ENCODE results near the gene NEDD8.
"Not testable (repeated sequence)": the region's sequence is repeated elsewhere in the genome, so short reads cannot be mapped to it uniquely, and the experiment has no call there.

The NEDD8 gene

DNA sequence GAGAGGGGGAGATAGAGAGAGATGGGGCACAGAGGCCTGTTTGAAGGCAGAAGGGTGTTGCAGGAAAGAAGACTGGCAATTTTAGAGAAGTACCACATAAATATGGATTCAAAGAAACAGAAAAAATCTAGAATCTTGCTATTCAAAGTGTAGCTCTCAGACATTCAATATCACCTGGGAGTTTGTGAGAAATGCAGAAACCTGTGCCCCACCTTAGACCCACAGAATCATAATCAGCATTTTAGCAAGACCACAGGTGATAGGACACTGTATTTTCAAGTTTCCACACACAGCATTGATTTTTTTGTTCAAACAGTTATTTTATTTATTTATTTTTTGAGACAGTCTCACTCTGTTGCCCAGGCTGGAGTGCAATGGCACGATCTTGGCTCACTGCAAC lies 3.3 kb downstream of the NEDD8 start:
- Histone ChIP-seq H3K36me3 (ENCODE audit: insufficient read depth, low read length) (no peaks in the 10 kb centered on the region), H3K27me3 (ENCODE audit: insufficient read depth, low read length, poor library complexity, severe bottlenecking) (no peaks in the 10 kb centered on the region), H3K4me1 (ENCODE audit: insufficient read depth, low read length, poor library complexity, severe bottlenecking) (peaks cover 18% of the 10 kb centered on the region), H3K79me2 (ENCODE audit: insufficient read depth, low read length) (peaks cover 55% of the 10 kb centered on the region), H3K4me3 (ENCODE audit: low read length, poor library complexity, severe bottlenecking) (no peak overlapping the region), H3K9me2 (replicated peaks; ENCODE audit: low read depth, low read length) (no peaks in the 10 kb centered on the region), H3K9ac (ENCODE audit: low read depth, low read length, poor library complexity, severe bottlenecking) (no peak overlapping the region), H3K9me3 (ENCODE audit: insufficient read depth, low read depth, low read length) (no peaks in the 10 kb centered on the region), H4K20me1 (ENCODE audit: insufficient read depth, low read length, poor library complexity, severe bottlenecking) (no peaks in the 10 kb centered on the region), H3K4me2 (ENCODE audit: low read depth, low read length, poor library complexity, severe bottlenecking) (no peak overlapping the region), H2AFZ (ENCODE audit: low read length) (no peak overlapping the region), H3F3A (ENCODE audit: low read depth) (no peaks in the 10 kb centered on the region)
- TF ChIP-seq EZH2phosphoT487 (IDR thresholded peaks at IDR 0.05; ENCODE audit: borderline replicate concordance) = no peak
- TF ChIP-seq, protein P1, sequence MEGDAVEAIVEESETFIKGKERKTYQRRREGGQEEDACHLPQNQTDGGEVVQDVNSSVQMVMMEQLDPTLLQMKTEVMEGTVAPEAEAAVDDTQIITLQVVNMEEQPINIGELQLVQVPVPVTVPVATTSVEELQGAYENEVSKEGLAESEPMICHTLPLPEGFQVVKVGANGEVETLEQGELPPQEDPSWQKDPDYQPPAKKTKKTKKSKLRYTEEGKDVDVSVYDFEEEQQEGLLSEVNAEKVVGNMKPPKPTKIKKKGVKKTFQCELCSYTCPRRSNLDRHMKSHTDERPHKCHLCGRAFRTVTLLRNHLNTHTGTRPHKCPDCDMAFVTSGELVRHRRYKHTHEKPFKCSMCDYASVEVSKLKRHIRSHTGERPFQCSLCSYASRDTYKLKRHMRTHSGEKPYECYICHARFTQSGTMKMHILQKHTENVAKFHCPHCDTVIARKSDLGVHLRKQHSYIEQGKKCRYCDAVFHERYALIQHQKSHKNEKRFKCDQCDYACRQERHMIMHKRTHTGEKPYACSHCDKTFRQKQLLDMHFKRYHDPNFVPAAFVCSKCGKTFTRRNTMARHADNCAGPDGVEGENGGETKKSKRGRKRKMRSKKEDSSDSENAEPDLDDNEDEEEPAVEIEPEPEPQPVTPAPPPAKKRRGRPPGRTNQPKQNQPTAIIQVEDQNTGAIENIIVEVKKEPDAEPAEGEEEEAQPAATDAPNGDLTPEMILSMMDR (conservative IDR thresholded peaks at IDR 0.05; ENCODE audit: low read length) = no peak

DNA sequence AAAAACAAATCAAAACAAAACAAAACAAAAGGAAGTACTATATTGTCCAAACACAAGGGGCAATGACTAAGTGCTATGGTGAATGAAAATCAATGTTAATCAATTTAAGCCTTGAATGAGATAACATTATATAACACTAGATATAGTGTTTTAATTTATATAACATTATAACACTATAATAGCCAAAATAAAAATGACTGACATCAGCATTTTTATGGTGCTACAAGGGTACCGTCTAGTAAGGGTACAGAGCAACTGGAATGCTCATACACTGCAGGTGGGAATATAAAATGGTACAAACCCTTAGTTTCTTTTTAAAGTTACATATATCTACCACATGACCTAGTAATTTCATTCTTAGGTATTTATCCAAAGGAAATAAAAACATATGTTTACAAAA lies 5.7 kb downstream of the NEDD8 start:
- Histone ChIP-seq H3K4me1 (ENCODE audit: insufficient read depth, low read length, poor library complexity, severe bottlenecking) (peaks cover 6% of the 10 kb centered on the region), H2AFZ (ENCODE audit: low read length) (no peak overlapping the region), H4K20me1 (ENCODE audit: insufficient read depth, low read length, poor library complexity, severe bottlenecking) (no peaks in the 10 kb centered on the region), H3K9me2 (replicated peaks; ENCODE audit: low read depth, low read length) (no peaks in the 10 kb centered on the region), H3K27me3 (ENCODE audit: insufficient read depth, low read length, poor library complexity, severe bottlenecking) (no peaks in the 10 kb centered on the region), H3K79me2 (ENCODE audit: insufficient read depth, low read length) (peaks cover 38% of the 10 kb centered on the region), H3K9me3 (ENCODE audit: insufficient read depth, low read depth, low read length) (no peaks in the 10 kb centered on the region), H3K9ac (ENCODE audit: low read depth, low read length, poor library complexity, severe bottlenecking) (no peak overlapping the region), H3K4me2 (ENCODE audit: low read depth, low read length, poor library complexity, severe bottlenecking) (no peak overlapping the region), H3F3A (ENCODE audit: low read depth) (no peaks in the 10 kb centered on the region), H3K36me3 (ENCODE audit: insufficient read depth, low read length) (no peaks in the 10 kb centered on the region), H3K4me3 (ENCODE audit: low read length, poor library complexity, severe bottlenecking) (no peak overlapping the region)
- TF ChIP-seq, protein P1 (conservative IDR thresholded peaks at IDR 0.05; ENCODE audit: low read length) = no peak
- no peak for TF ChIP-seq EZH2phosphoT487 (IDR thresholded peaks at IDR 0.05; ENCODE audit: borderline replicate concordance)

DNA sequence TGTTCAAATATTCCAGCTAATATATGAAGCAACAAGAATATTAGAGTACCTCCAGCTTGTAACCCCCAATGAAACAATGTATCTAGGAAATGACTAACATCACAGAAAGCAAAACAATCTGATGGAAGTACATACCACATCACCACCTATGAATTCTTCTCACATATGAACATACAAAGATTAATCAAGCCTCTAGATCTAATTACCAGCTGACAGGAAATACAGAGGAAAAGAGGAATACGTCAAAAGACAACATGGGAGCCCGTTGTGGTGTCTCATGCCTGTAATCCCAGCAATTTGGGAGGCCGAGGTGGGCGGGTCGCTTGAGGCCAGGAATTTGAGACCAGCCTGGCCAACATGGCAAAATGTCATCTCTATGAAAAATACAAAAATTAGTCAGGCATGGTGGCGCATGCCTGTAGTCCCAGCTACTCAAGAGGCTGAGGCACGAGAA lies 7.5 kb downstream of the NEDD8 start:
- Histone ChIP-seq H3K4me1 (ENCODE audit: insufficient read depth, low read length, poor library complexity, severe bottlenecking) (no peaks in the 10 kb centered on the region), H3K9me3 (ENCODE audit: insufficient read depth, low read depth, low read length) (no peaks in the 10 kb centered on the region), H3K79me2 (ENCODE audit: insufficient read depth, low read length) (peaks cover 24% of the 10 kb centered on the region), H3K9ac (ENCODE audit: low read depth, low read length, poor library complexity, severe bottlenecking) (no peak overlapping the region), H3K27me3 (ENCODE audit: insufficient read depth, low read length, poor library complexity, severe bottlenecking) (no peaks in the 10 kb centered on the region), H3K36me3 (ENCODE audit: insufficient read depth, low read length) (no peaks in the 10 kb centered on the region), H3K4me2 (ENCODE audit: low read depth, low read length, poor library complexity, severe bottlenecking) (no peak overlapping the region), H4K20me1 (ENCODE audit: insufficient read depth, low read length, poor library complexity, severe bottlenecking) (no peaks in the 10 kb centered on the region), H2AFZ (ENCODE audit: low read length) (no peak overlapping the region), H3K4me3 (ENCODE audit: low read length, poor library complexity, severe bottlenecking) (no peak overlapping the region), H3F3A (ENCODE audit: low read depth) (no peaks in the 10 kb centered on the region), H3K9me2 (replicated peaks; ENCODE audit: low read depth, low read length) (no peaks in the 10 kb centered on the region)
- no peak for TF ChIP-seq EZH2phosphoT487 (IDR thresholded peaks at IDR 0.05; ENCODE audit: borderline replicate concordance)
- TF ChIP-seq, protein P1 (conservative IDR thresholded peaks at IDR 0.05; ENCODE audit: low read length) = no peak

DNA sequence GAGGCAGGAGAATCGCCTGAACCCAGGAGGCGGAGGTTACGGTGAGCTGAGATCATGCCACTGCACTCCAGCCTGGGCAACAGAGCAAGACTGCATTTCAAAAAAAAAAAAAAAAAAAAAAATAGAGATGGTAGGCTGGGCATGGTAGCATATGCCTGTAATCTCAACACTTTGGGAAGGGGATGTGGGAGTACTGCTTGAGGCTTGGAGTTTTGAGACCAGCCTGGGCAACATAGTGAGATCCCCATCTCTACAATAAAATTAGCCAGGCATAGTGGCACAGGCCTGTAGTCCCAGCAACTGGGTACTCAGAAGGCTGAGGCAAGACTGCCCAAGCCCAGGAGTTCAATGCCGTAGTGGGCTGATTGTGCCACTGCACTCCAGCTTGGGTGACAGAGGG lies 9.2 kb downstream of the NEDD8 start:
- H3K4me2 ChIP-seq (ENCODE audit: low read depth, low read length, poor library complexity, severe bottlenecking); H3F3A ChIP-seq (ENCODE audit: low read depth); H2AFZ ChIP-seq (ENCODE audit: low read length); H3K9me2 ChIP-seq (replicated peaks; ENCODE audit: low read depth, low read length); H3K4me3 ChIP-seq (ENCODE audit: low read length, poor library complexity, severe bottlenecking); H3K4me1 ChIP-seq (ENCODE audit: insufficient read depth, low read length, poor library complexity, severe bottlenecking); H3K36me3 ChIP-seq (ENCODE audit: insufficient read depth, low read length); H3K27me3 ChIP-seq (ENCODE audit: insufficient read depth, low read length, poor library complexity, severe bottlenecking); H3K9ac ChIP-seq (ENCODE audit: low read depth, low read length, poor library complexity, severe bottlenecking); H4K20me1 ChIP-seq (ENCODE audit: insufficient read depth, low read length, poor library complexity, severe bottlenecking); H3K9me3 ChIP-seq (ENCODE audit: insufficient read depth, low read depth, low read length): not testable (repeated sequence)
- peaks cover 19% of the 10 kb centered on the region; the same call in 1 of the 2 replicates for H3K79me2 ChIP-seq (ENCODE audit: insufficient read depth, low read length)
